Gastroesophageal sphincter (tissue), 3 donors: Measurements from ENCODE around the gene B3GALT4.

Source experiments
- EP300 ChIP-seq: sonication (generic); formaldehyde crosslinking; IDR thresholded peaks from one replicate; pipeline ENCODE4 v1.6.1; 2017; ENCODE audit warnings: antibody characterized with exemption, mild to moderate bottlenecking
- POLR2A ChIP-seq, 2 donors: fragments of 450-650 bp; IDR thresholded peaks; one replicate each; pipeline ENCODE4 v1.6.1; 2017; ENCODE audit warnings: antibody characterized with exemption in 2 of 2, mild to moderate bottlenecking in 2 of 2, moderate library complexity in 1 of 2
- TF ChIP-seq, protein P1 (sequence below), 4 experiments: fragments of 200-600 bp in 2 of 4; fragments of 450-650 bp in 2 of 4; sonication (generic) in 1 of 4; IDR thresholded peaks; one replicate each; pipeline ENCODE4 v1.5.1; 2017 to 2019; ENCODE audit warnings: antibody characterized with exemption in 4 of 4, mild to moderate bottlenecking in 2 of 4, moderate library complexity in 2 of 4

DNA sequence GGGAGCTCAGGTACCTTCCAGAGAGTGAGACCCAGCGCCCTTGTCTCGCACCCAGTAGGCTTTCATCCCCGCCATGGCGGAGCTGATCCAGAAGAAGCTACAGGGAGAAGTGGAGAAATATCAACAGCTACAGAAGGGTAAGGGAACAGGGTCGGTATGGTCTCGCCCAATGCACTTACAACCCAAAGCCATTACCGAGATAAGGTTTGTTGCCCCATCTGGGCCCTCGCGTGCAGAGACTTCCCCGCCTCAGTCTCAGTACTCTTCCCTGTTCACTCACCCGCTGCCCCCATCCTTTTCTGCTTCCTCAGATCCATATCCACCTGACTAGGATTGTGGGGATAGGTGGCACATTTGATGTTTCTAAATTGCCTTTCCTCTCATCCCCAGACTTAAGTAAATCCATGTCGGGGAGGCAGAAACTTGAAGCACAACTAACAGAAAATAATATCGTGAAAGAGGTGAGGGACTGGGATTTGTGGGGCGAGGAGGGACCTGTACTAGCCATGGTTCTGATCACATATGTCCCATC lies 12.9 kb downstream of the B3GALT4 start:
- TF ChIP-seq, protein P1, sequence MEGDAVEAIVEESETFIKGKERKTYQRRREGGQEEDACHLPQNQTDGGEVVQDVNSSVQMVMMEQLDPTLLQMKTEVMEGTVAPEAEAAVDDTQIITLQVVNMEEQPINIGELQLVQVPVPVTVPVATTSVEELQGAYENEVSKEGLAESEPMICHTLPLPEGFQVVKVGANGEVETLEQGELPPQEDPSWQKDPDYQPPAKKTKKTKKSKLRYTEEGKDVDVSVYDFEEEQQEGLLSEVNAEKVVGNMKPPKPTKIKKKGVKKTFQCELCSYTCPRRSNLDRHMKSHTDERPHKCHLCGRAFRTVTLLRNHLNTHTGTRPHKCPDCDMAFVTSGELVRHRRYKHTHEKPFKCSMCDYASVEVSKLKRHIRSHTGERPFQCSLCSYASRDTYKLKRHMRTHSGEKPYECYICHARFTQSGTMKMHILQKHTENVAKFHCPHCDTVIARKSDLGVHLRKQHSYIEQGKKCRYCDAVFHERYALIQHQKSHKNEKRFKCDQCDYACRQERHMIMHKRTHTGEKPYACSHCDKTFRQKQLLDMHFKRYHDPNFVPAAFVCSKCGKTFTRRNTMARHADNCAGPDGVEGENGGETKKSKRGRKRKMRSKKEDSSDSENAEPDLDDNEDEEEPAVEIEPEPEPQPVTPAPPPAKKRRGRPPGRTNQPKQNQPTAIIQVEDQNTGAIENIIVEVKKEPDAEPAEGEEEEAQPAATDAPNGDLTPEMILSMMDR (IDR thresholded peaks at IDR 0.05), result no peak
- TF ChIP-seq POLR2A (IDR thresholded peaks at IDR 0.05), result no peak
- TF ChIP-seq EP300, result no peak
